Measurements from ENCODE around the gene HIVEP3. TPM values are rescaled to one million over a fixed set of nuclear protein-coding genes. Genes with fewer than 3 reads are reported as not detected.

HIVEP3 gene
- total and polyA plus RNA-seq, 2 of the 13 experiments (the other 11 are each of a cell fraction or from before 2014, with no cell fraction given): 0.05 TPM; not detected in 1

DNA sequence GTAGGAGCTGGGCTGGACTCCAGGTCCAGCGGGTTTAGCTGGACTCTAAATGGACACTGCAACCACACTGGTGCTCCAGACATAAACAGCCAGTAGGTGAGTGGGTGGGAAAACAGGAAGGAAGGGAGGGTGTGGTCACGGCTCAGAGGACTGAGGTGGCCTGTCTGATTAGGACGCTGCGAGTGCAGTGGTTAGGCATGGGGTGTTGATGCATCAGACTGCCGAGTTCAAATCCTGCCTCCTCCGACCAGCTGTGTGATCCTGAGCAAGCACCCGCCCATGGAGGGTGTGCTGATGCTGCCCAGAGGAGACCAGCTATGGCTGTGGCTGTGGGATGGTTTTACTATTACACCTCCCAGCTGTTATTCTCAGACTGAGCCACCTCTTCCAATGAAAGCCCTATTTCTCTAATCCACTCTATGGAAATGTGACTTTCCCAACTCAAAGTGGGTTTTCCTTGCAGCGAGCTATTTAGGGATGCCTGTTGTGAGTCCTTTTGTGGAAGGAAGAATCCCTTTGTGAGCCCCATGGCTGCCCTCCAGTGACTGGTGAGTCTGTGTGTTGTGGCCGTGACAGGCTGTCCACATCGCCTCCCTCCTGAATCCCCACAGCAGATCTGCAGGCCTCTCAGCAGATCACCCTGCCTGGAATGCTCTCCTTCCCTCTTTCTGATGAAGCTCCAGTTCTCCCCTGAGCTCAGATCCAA, 377.7 kb downstream of the HIVEP3 start (continued):
- TF ChIP-seq, protein P1, sequence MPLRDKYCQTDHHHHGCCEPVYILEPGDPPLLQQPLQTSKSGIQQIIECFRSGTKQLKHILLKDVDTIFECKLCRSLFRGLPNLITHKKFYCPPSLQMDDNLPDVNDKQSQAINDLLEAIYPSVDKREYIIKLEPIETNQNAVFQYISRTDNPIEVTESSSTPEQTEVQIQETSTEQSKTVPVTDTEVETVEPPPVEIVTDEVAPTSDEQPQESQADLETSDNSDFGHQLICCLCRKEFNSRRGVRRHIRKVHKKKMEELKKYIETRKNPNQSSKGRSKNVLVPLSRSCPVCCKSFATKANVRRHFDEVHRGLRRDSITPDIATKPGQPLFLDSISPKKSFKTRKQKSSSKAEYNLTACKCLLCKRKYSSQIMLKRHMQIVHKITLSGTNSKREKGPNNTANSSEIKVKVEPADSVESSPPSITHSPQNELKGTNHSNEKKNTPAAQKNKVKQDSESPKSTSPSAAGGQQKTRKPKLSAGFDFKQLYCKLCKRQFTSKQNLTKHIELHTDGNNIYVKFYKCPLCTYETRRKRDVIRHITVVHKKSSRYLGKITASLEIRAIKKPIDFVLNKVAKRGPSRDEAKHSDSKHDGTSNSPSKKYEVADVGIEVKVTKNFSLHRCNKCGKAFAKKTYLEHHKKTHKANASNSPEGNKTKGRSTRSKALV (CRISPR knock-in tag; IDR thresholded peaks at IDR 0.05): no peak
- TF ChIP-seq NRL (CRISPR knock-in tag; IDR thresholded peaks at IDR 0.05; ENCODE audit: borderline replicate concordance) (no peak), BORCS8-MEF2B (CRISPR knock-in tag; IDR thresholded peaks at IDR 0.05) (no peak), NR1H2 (CRISPR knock-in tag; IDR thresholded peaks at IDR 0.05; ENCODE audit: borderline replicate concordance, low read depth) (no peak)
- TF ChIP-seq, protein P2, sequence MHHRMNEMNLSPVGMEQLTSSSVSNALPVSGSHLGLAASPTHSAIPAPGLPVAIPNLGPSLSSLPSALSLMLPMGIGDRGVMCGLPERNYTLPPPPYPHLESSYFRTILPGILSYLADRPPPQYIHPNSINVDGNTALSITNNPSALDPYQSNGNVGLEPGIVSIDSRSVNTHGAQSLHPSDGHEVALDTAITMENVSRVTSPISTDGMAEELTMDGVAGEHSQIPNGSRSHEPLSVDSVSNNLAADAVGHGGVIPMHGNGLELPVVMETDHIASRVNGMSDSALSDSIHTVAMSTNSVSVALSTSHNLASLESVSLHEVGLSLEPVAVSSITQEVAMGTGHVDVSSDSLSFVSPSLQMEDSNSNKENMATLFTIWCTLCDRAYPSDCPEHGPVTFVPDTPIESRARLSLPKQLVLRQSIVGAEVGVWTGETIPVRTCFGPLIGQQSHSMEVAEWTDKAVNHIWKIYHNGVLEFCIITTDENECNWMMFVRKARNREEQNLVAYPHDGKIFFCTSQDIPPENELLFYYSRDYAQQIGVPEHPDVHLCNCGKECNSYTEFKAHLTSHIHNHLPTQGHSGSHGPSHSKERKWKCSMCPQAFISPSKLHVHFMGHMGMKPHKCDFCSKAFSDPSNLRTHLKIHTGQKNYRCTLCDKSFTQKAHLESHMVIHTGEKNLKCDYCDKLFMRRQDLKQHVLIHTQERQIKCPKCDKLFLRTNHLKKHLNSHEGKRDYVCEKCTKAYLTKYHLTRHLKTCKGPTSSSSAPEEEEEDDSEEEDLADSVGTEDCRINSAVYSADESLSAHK (CRISPR knock-in tag; IDR thresholded peaks at IDR 0.05; ENCODE audit: borderline replicate concordance): no peak
- TF ChIP-seq, protein P3, sequence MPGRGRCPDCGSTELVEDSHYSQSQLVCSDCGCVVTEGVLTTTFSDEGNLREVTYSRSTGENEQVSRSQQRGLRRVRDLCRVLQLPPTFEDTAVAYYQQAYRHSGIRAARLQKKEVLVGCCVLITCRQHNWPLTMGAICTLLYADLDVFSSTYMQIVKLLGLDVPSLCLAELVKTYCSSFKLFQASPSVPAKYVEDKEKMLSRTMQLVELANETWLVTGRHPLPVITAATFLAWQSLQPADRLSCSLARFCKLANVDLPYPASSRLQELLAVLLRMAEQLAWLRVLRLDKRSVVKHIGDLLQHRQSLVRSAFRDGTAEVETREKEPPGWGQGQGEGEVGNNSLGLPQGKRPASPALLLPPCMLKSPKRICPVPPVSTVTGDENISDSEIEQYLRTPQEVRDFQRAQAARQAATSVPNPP (CRISPR knock-in tag; IDR thresholded peaks at IDR 0.05): no peak
- TF ChIP-seq, protein P4, sequence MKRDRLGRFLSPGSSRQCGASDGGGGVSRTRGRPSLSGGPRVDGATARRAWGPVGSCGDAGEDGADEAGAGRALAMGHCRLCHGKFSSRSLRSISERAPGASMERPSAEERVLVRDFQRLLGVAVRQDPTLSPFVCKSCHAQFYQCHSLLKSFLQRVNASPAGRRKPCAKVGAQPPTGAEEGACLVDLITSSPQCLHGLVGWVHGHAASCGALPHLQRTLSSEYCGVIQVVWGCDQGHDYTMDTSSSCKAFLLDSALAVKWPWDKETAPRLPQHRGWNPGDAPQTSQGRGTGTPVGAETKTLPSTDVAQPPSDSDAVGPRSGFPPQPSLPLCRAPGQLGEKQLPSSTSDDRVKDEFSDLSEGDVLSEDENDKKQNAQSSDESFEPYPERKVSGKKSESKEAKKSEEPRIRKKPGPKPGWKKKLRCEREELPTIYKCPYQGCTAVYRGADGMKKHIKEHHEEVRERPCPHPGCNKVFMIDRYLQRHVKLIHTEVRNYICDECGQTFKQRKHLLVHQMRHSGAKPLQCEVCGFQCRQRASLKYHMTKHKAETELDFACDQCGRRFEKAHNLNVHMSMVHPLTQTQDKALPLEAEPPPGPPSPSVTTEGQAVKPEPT (CRISPR knock-in tag; IDR thresholded peaks at IDR 0.05; ENCODE audit: low read depth): no peak

Measured in HepG2 (cell line).